ENCODE results near the gene CSMD2. TPM values are rescaled to one million over a fixed set of nuclear protein-coding genes. Genes with fewer than 3 reads are reported as not detected.

CSMD2 gene
- total RNA-seq, 1 experiment from 2014 or later: 13.2 TPM

DNA sequence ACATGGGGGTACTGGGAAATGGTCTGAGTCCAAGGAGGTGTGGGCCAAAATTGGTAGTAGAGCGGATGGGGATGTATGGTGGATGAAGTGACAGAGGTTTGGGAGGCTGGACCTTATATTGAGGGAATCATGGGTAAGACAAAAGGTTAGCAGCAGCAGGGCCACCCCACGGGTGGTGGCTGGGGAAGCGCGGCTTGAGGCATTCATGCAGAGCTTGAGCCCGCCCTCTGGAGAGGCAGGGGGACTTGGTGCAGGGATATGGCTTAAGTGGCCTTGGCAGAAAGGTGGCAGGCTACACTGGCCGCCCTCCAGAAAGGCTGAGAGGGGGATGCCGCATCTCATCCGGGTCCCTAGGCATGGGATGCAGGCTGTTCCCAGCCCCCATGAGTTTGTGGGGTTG is 269.6 kb downstream of the CSMD2 start:
- TF ChIP-seq ELF4 (CRISPR knock-in tag; IDR thresholded peaks at IDR 0.05; ENCODE audit: low read depth) (no peak), ZNF219 (CRISPR knock-in tag; IDR thresholded peaks at IDR 0.05; ENCODE audit: borderline replicate concordance) (no peak), MYBL2 (CRISPR knock-in tag; IDR thresholded peaks at IDR 0.05) (no peak), ZNF138 (CRISPR knock-in tag; conservative IDR thresholded peaks at IDR 0.05) (no peak), GABPB1 (CRISPR knock-in tag; IDR thresholded peaks at IDR 0.05) (no peak), SMAD3 (CRISPR knock-in tag; IDR thresholded peaks at IDR 0.05; ENCODE audit: borderline replicate concordance) (no peak), ZNF671 (CRISPR knock-in tag; IDR thresholded peaks at IDR 0.05) (no peak), SOX15 (CRISPR knock-in tag; IDR thresholded peaks at IDR 0.05) (no peak), TEAD1 (CRISPR knock-in tag; IDR thresholded peaks at IDR 0.05) (no peak), ETV6 (CRISPR knock-in tag; IDR thresholded peaks at IDR 0.05) (no peak)
- TF ChIP-seq, protein P1, sequence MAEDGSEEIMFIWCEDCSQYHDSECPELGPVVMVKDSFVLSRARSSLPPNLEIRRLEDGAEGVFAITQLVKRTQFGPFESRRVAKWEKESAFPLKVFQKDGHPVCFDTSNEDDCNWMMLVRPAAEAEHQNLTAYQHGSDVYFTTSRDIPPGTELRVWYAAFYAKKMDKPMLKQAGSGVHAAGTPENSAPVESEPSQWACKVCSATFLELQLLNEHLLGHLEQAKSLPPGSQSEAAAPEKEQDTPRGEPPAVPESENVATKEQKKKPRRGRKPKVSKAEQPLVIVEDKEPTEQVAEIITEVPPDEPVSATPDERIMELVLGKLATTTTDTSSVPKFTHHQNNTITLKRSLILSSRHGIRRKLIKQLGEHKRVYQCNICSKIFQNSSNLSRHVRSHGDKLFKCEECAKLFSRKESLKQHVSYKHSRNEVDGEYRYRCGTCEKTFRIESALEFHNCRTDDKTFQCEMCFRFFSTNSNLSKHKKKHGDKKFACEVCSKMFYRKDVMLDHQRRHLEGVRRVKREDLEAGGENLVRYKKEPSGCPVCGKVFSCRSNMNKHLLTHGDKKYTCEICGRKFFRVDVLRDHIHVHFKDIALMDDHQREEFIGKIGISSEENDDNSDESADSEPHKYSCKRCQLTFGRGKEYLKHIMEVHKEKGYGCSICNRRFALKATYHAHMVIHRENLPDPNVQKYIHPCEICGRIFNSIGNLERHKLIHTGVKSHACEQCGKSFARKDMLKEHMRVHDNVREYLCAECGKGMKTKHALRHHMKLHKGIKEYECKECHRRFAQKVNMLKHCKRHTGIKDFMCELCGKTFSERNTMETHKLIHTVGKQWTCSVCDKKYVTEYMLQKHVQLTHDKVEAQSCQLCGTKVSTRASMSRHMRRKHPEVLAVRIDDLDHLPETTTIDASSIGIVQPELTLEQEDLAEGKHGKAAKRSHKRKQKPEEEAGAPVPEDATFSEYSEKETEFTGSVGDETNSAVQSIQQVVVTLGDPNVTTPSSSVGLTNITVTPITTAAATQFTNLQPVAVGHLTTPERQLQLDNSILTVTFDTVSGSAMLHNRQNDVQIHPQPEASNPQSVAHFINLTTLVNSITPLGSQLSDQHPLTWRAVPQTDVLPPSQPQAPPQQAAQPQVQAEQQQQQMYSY (CRISPR knock-in tag; IDR thresholded peaks at IDR 0.05): no peak
- TF ChIP-seq, protein P2, sequence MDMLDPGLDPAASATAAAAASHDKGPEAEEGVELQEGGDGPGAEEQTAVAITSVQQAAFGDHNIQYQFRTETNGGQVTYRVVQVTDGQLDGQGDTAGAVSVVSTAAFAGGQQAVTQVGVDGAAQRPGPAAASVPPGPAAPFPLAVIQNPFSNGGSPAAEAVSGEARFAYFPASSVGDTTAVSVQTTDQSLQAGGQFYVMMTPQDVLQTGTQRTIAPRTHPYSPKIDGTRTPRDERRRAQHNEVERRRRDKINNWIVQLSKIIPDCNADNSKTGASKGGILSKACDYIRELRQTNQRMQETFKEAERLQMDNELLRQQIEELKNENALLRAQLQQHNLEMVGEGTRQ (CRISPR knock-in tag; IDR thresholded peaks at IDR 0.05): no peak
- TF ChIP-seq, protein P3, sequence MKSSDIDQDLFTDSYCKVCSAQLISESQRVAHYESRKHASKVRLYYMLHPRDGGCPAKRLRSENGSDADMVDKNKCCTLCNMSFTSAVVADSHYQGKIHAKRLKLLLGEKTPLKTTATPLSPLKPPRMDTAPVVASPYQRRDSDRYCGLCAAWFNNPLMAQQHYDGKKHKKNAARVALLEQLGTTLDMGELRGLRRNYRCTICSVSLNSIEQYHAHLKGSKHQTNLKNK (CRISPR knock-in tag; IDR thresholded peaks at IDR 0.05): no peak
- TF ChIP-seq, protein P4, sequence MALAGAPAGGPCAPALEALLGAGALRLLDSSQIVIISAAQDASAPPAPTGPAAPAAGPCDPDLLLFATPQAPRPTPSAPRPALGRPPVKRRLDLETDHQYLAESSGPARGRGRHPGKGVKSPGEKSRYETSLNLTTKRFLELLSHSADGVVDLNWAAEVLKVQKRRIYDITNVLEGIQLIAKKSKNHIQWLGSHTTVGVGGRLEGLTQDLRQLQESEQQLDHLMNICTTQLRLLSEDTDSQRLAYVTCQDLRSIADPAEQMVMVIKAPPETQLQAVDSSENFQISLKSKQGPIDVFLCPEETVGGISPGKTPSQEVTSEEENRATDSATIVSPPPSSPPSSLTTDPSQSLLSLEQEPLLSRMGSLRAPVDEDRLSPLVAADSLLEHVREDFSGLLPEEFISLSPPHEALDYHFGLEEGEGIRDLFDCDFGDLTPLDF (CRISPR knock-in tag; IDR thresholded peaks at IDR 0.05): no peak
- peaks cover 7% of the 10 kb centered on the region for H3K9me3 Mint-ChIP-seq
- POLR2A ChIA-PET: no interaction called here
- DNase-seq (ENCODE audit: low spot score) (no peak), ATAC-seq (peak; percentile 60)
- H3K4me3 Mint-ChIP-seq: no peak overlapping the region
- H3K4me1 Mint-ChIP-seq: peaks cover 4% of the 10 kb centered on the region
- CTCF ChIA-PET: no interaction called here
- peaks cover 2% of the 10 kb centered on the region; the same call in 1 of the 2 replicates for H3K36me3 Mint-ChIP-seq
- H3K27me3 Mint-ChIP-seq (ENCODE audit: low read depth): no peaks in the 10 kb centered on the region
- H3K27ac Mint-ChIP-seq: no peak overlapping the region

DNA sequence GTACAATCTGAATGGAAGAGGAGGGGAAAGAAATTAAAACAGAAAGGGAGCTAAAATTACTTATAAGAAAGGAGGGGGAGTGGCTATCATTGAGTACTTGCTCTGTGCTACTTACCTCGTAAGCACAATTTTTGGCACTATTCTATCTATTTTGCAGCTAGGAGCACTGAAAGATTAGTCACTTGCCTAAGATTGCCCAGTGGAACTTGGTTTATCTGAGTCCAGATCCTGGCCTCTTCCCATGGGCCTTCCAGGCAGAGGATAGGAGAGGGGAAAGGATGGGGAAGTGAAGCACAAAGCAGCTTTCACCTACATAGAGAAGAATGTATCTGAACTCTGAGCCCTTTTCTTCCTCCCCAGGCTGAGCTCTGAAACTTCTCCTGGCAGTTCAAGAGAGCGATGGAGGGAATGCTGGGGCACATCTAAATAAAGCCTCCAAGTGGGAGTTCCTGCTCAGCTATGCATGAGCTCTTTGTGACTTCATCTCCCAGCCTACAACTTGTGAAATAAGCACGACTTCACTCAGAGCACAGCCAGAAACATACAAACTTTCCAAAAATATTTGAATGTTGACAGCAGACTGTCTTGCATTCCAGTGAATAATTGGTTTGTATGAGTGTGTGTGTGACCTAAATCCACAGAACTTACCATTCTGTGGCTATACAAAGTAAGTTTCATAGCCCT is 271.7 kb downstream of the CSMD2 start:
- ChIA-PET POLR2A (no interaction called here), CTCF (interaction anchor here (0.9 kb wide), 2 partner anchors 120 to 260 kb away, joined by 3 to 5 read pairs; no protein-coding TSS in a partner anchor)
- TF ChIP-seq, protein P5, sequence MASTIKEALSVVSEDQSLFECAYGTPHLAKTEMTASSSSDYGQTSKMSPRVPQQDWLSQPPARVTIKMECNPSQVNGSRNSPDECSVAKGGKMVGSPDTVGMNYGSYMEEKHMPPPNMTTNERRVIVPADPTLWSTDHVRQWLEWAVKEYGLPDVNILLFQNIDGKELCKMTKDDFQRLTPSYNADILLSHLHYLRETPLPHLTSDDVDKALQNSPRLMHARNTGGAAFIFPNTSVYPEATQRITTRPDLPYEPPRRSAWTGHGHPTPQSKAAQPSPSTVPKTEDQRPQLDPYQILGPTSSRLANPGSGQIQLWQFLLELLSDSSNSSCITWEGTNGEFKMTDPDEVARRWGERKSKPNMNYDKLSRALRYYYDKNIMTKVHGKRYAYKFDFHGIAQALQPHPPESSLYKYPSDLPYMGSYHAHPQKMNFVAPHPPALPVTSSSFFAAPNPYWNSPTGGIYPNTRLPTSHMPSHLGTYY (CRISPR knock-in tag; IDR thresholded peaks at IDR 0.05): no peak
- TF ChIP-seq CBFB (CRISPR knock-in tag; IDR thresholded peaks at IDR 0.05; ENCODE audit: low read depth) (no peak), MYBL2 (CRISPR knock-in tag; IDR thresholded peaks at IDR 0.05) (no peak)
- TF ChIP-seq, protein P6, sequence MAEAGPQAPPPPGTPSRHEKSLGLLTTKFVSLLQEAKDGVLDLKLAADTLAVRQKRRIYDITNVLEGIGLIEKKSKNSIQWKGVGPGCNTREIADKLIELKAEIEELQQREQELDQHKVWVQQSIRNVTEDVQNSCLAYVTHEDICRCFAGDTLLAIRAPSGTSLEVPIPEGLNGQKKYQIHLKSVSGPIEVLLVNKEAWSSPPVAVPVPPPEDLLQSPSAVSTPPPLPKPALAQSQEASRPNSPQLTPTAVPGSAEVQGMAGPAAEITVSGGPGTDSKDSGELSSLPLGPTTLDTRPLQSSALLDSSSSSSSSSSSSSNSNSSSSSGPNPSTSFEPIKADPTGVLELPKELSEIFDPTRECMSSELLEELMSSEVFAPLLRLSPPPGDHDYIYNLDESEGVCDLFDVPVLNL (CRISPR knock-in tag; IDR thresholded peaks at IDR 0.05; ENCODE audit: borderline replicate concordance, low read depth): no peak
- TF ChIP-seq, protein P7, sequence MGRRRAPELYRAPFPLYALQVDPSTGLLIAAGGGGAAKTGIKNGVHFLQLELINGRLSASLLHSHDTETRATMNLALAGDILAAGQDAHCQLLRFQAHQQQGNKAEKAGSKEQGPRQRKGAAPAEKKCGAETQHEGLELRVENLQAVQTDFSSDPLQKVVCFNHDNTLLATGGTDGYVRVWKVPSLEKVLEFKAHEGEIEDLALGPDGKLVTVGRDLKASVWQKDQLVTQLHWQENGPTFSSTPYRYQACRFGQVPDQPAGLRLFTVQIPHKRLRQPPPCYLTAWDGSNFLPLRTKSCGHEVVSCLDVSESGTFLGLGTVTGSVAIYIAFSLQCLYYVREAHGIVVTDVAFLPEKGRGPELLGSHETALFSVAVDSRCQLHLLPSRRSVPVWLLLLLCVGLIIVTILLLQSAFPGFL (CRISPR knock-in tag; IDR thresholded peaks at IDR 0.05; ENCODE audit: borderline replicate concordance): no peak
- H3K36me3 Mint-ChIP-seq: peaks cover 2% of the 10 kb centered on the region; the same call in 1 of the 2 replicates
- H3K9me3 Mint-ChIP-seq: peaks cover 7% of the 10 kb centered on the region
- H3K27ac Mint-ChIP-seq: no peak overlapping the region
- DNase-seq (ENCODE audit: low spot score) (no peak), ATAC-seq (no peak)
- peaks cover 4% of the 10 kb centered on the region for H3K4me1 Mint-ChIP-seq
- no peaks in the 10 kb centered on the region for H3K27me3 Mint-ChIP-seq (ENCODE audit: low read depth)
- no peak overlapping the region for H3K4me3 Mint-ChIP-seq

Data from WTC11 (cell line).